Activated naive CD8-positive, alpha-beta T cell treated with anti-CD3 and anti-CD28 coated beads, Interleukin-2, amount 50 U/mL, for 24 hours (primary cell): ENCODE data around the gene TAF11L8.
A peak's percentile ranks its signal among the peaks of the same experiment; 100 is the strongest.
"Not testable (repeated sequence)": the region's sequence is repeated elsewhere in the genome, so short reads cannot be mapped to it uniquely, and the experiment has no call there.

Experiments used
- ATAC-seq: fragments of 150-1000 bp; cut with Tn5 transposase; one replicate; pipeline ENCODE4 v1.10.0; 2021
- DNase-seq: peaks from one replicate; pipeline ENCODE4 v3.0.0; 2021
- H3K27ac Mint-ChIP-seq: one replicate; pipeline ENCODE4 v1.8.0; 2021; ENCODE audit warnings: mild to moderate bottlenecking, mixed read lengths
- H3K27me3 Mint-ChIP-seq: one replicate; pipeline ENCODE4 v1.8.0; 2021; ENCODE audit warnings: mixed read lengths
- H3K36me3 Mint-ChIP-seq: one replicate; pipeline ENCODE4 v1.8.0; 2021; ENCODE audit warnings: low read depth, mixed read lengths
- H3K4me1 Mint-ChIP-seq: one replicate; pipeline ENCODE4 v1.8.0; 2021; ENCODE audit warnings: mixed read lengths
- H3K4me3 Mint-ChIP-seq: one replicate; pipeline ENCODE4 v1.8.0; 2021; ENCODE audit warnings: mild to moderate bottlenecking, moderate library complexity, mixed read lengths
- H3K9me3 Mint-ChIP-seq: one replicate; pipeline ENCODE4 v1.8.0; 2021; ENCODE audit warnings: mixed read lengths

The TAF11L8 gene

GRCh38 chr5:17590860-17591259, at the start of gene TAF11L8:
Gene TAF11L8 (minus strand): TSS chr5:17590960.
- not testable (repeated sequence) for H3K36me3 Mint-ChIP-seq, DNase-seq, H3K4me1 Mint-ChIP-seq, H3K27ac Mint-ChIP-seq, H3K4me3 Mint-ChIP-seq, ATAC-seq, H3K27me3 Mint-ChIP-seq, H3K9me3 Mint-ChIP-seq

- Mint-ChIP-seq H3K9me3 (peaks cover 9% of the 10 kb centered on the region), H3K36me3 (no peaks in the 10 kb centered on the region), H3K4me3 (no peak within 1 kb of the TSS), H3K27ac (no peak within 1 kb of the TSS), H3K4me1 (no peaks in the 10 kb centered on the region), H3K27me3 (no peaks in the 10 kb centered on the region)
- ATAC-seq (no peak), DNase-seq (no peak)
These were observed 43.4 kb upstream of the TAF11L8 start, which contains the start of gene TAF11L14 for GRCh38 chr5:17634160-17634559. Gene TAF11L14 (plus strand): TSS chr5:17634460.

GRCh38 chr5:17631788-17632187, 41.0 kb upstream of the TAF11L8 start, which contains the start of gene TAF11L13:
Gene TAF11L13 (plus strand): TSS chr5:17632088.
- not testable (repeated sequence) for H3K36me3 Mint-ChIP-seq, H3K27me3 Mint-ChIP-seq, H3K27ac Mint-ChIP-seq, DNase-seq, H3K4me3 Mint-ChIP-seq, H3K9me3 Mint-ChIP-seq, ATAC-seq, H3K4me1 Mint-ChIP-seq

- peaks cover 4% of the 10 kb centered on the region for H3K9me3 Mint-ChIP-seq
- ATAC-seq (peak; percentile 20), DNase-seq (no peak)
- H3K27me3 Mint-ChIP-seq, result no peaks in the 10 kb centered on the region
- no peaks in the 10 kb centered on the region for H3K36me3 Mint-ChIP-seq
- H3K27ac Mint-ChIP-seq, result no peak overlapping the region
- H3K4me1 Mint-ChIP-seq, result no peaks in the 10 kb centered on the region
- H3K4me3 Mint-ChIP-seq, result no peak overlapping the region
These were observed 34.9 kb upstream of the TAF11L8 start for GRCh38 chr5:17625686-17626085.

- no peaks in the 10 kb centered on the region for H3K36me3 Mint-ChIP-seq
- H3K9me3 Mint-ChIP-seq, result peaks cover 4% of the 10 kb centered on the region
- DNase-seq (no peak), ATAC-seq (no peak)
- H3K4me1 Mint-ChIP-seq, result no peaks in the 10 kb centered on the region
- no peak overlapping the region for H3K4me3 Mint-ChIP-seq
- no peak overlapping the region for H3K27ac Mint-ChIP-seq
- H3K27me3 Mint-ChIP-seq, result no peaks in the 10 kb centered on the region
These were observed 29.9 kb upstream of the TAF11L8 start for GRCh38 chr5:17620627-17621026.

- ATAC-seq (no peak), DNase-seq (no peak)
- Mint-ChIP-seq H3K4me1 (no peaks in the 10 kb centered on the region), H3K27me3 (no peaks in the 10 kb centered on the region), H3K9me3 (peaks cover 4% of the 10 kb centered on the region), H3K27ac (no peak overlapping the region), H3K4me3 (no peak overlapping the region), H3K36me3 (no peaks in the 10 kb centered on the region)
These were observed 28.6 kb upstream of the TAF11L8 start for GRCh38 chr5:17619354-17619753.

GRCh38 chr5:17614872-17615605, 24.3 kb upstream of the TAF11L8 start:
- DNase-seq (no peak), ATAC-seq (no peak)
- no peaks in the 10 kb centered on the region for H3K36me3 Mint-ChIP-seq
- H3K4me3 Mint-ChIP-seq, result no peak overlapping the region
- no peaks in the 10 kb centered on the region for H3K4me1 Mint-ChIP-seq
- no peaks in the 10 kb centered on the region for H3K9me3 Mint-ChIP-seq
- H3K27ac Mint-ChIP-seq, result no peak overlapping the region
- no peaks in the 10 kb centered on the region for H3K27me3 Mint-ChIP-seq

GRCh38 chr5:17610092-17610491, 19.3 kb upstream of the TAF11L8 start, which contains the start of gene TAF11L12:
Gene TAF11L12 (plus strand): TSS chr5:17610392.
- DNase-seq, H3K27me3 Mint-ChIP-seq, H3K9me3 Mint-ChIP-seq, H3K4me1 Mint-ChIP-seq, ATAC-seq, H3K27ac Mint-ChIP-seq, H3K36me3 Mint-ChIP-seq, H3K4me3 Mint-ChIP-seq: not testable (repeated sequence)

- not testable (repeated sequence) for ATAC-seq, H3K4me1 Mint-ChIP-seq, H3K36me3 Mint-ChIP-seq, H3K9me3 Mint-ChIP-seq, H3K27me3 Mint-ChIP-seq, H3K4me3 Mint-ChIP-seq, DNase-seq, H3K27ac Mint-ChIP-seq
These were observed 16.7 kb upstream of the TAF11L8 start for GRCh38 chr5:17607461-17607860.

- Mint-ChIP-seq H3K4me1 (no peaks in the 10 kb centered on the region), H3K27me3 (no peaks in the 10 kb centered on the region), H3K4me3 (no peak overlapping the region), H3K36me3 (no peaks in the 10 kb centered on the region), H3K27ac (no peak overlapping the region), H3K9me3 (no peaks in the 10 kb centered on the region)
- ATAC-seq (no peak), DNase-seq (no peak)
These were observed 14.2 kb upstream of the TAF11L8 start for GRCh38 chr5:17604951-17605350.

- H3K4me1 Mint-ChIP-seq, result not testable (repeated sequence)
These were observed 13.1 kb upstream of the TAF11L8 start, which contains the start of gene TAF11L11 for GRCh38 chr5:17603880-17604279. Gene TAF11L11 (plus strand): TSS chr5:17604183.

GRCh38 chr5:17597728-17598127, 7.0 kb upstream of the TAF11L8 start, which contains the start of gene TAF11L10:
Gene TAF11L10 (minus strand): TSS chr5:17597828.
- H3K27me3 Mint-ChIP-seq, H3K36me3 Mint-ChIP-seq, DNase-seq, H3K27ac Mint-ChIP-seq, ATAC-seq, H3K4me3 Mint-ChIP-seq, H3K4me1 Mint-ChIP-seq, H3K9me3 Mint-ChIP-seq: not testable (repeated sequence)

More at GRCh38 chr5:17603880-17604279, 13.1 kb upstream of the TAF11L8 start, which contains the start of gene TAF11L11:
- not testable (repeated sequence) for H3K27ac Mint-ChIP-seq, H3K4me3 Mint-ChIP-seq, H3K36me3 Mint-ChIP-seq, H3K27me3 Mint-ChIP-seq, H3K9me3 Mint-ChIP-seq, ATAC-seq, DNase-seq

- ATAC-seq, H3K36me3 Mint-ChIP-seq: not testable (repeated sequence)
These were observed 3.5 kb upstream of the TAF11L8 start, which contains the start of gene TAF11L9 for GRCh38 chr5:17594255-17594654. Gene TAF11L9 (minus strand): TSS chr5:17594394.

GRCh38 chr5:17585658-17586057, 5.1 kb downstream of the TAF11L8 start, which contains the start of gene TAF11L7:
Gene TAF11L7 (minus strand): TSS chr5:17585758.
- DNase-seq, ATAC-seq, H3K4me1 Mint-ChIP-seq, H3K27me3 Mint-ChIP-seq, H3K9me3 Mint-ChIP-seq, H3K27ac Mint-ChIP-seq, H3K36me3 Mint-ChIP-seq, H3K4me3 Mint-ChIP-seq: not testable (repeated sequence)

More at GRCh38 chr5:17594255-17594654, 3.5 kb upstream of the TAF11L8 start, which contains the start of gene TAF11L9:
- H3K9me3 Mint-ChIP-seq, DNase-seq, H3K27me3 Mint-ChIP-seq, H3K27ac Mint-ChIP-seq, H3K4me1 Mint-ChIP-seq, H3K4me3 Mint-ChIP-seq: not testable (repeated sequence)
